Liver (tissue), 3 donors: ENCODE measurements around the gene CCDC192.

Source experiments
- FOXA1 ChIP-seq: IDR thresholded peaks from 2 replicates; pipeline ENCODE4 v1.6.1; 2016; ENCODE audit warnings: antibody characterized with exemption
- RAD21 ChIP-seq, 2 donors: IDR thresholded peaks; 2 replicates each; pipeline ENCODE4 v1.6.1; 2016; ENCODE audit warnings: antibody characterized with exemption in 2 of 2, mild to moderate bottlenecking in 2 of 2
- SP1 ChIP-seq: IDR thresholded peaks from 2 replicates; pipeline ENCODE4 v1.6.1; 2018; ENCODE audit warnings: antibody characterized with exemption, mild to moderate bottlenecking
- TAF1 ChIP-seq: conservative IDR thresholded peaks from 2 replicates; pipeline ENCODE4 v1.6.1; 2016; ENCODE audit warnings: antibody characterized with exemption, mild to moderate bottlenecking
- TF ChIP-seq, protein P1 (sequence below): fragments of 150-350 bp; IDR thresholded peaks from 2 replicates; pipeline ENCODE4 v1.5.1; 2017; ENCODE audit warnings: improper control_type of control experiment, low read depth, low read length; ENCODE audit not compliant: missing input control
- TF ChIP-seq, protein P2 (sequence below): IDR thresholded peaks from 2 replicates; pipeline ENCODE4 v1.6.1; 2016; ENCODE audit warnings: antibody characterized with exemption
- donor health status: healthy.
- donor health status: healthy.

- TF ChIP-seq, protein P1, sequence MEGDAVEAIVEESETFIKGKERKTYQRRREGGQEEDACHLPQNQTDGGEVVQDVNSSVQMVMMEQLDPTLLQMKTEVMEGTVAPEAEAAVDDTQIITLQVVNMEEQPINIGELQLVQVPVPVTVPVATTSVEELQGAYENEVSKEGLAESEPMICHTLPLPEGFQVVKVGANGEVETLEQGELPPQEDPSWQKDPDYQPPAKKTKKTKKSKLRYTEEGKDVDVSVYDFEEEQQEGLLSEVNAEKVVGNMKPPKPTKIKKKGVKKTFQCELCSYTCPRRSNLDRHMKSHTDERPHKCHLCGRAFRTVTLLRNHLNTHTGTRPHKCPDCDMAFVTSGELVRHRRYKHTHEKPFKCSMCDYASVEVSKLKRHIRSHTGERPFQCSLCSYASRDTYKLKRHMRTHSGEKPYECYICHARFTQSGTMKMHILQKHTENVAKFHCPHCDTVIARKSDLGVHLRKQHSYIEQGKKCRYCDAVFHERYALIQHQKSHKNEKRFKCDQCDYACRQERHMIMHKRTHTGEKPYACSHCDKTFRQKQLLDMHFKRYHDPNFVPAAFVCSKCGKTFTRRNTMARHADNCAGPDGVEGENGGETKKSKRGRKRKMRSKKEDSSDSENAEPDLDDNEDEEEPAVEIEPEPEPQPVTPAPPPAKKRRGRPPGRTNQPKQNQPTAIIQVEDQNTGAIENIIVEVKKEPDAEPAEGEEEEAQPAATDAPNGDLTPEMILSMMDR = no peak
- TF ChIP-seq, protein P2, sequence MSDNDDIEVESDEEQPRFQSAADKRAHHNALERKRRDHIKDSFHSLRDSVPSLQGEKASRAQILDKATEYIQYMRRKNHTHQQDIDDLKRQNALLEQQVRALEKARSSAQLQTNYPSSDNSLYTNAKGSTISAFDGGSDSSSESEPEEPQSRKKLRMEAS = no peak
- no peak for TF ChIP-seq TAF1
- TF ChIP-seq SP1 = no peak
- no peak for TF ChIP-seq FOXA1
- no peak for TF ChIP-seq RAD21 (IDR thresholded peaks at IDR 0.05)
Observed at GRCh38 chr5:127793879-127794278, 90.7 kb downstream of the CCDC192 start.
